Subcutaneous adipose tissue (tissue), 4 donors: ENCODE data around the gene NME3. TPM values are rescaled to one million over a fixed set of nuclear protein-coding genes. Genes with fewer than 3 reads are reported as not detected.

Experiments
- small RNA-seq: library from RNA; depleted of rRNA; stranded (forward); fragments of <200 nt; gene quantifications from one replicate; pipeline ENCODE3, GENCODE V24; 2016
- total RNA-seq, 4 donors: library from RNA; depleted of rRNA; stranded (reverse); fragments of >200 nt; gene quantifications; one replicate each; pipeline ENCODE4 v1.1.0, GENCODE V29; 2016
- TF ChIP-seq, protein P1 (sequence below): fragments of 450-650 bp; IDR thresholded peaks from one replicate; pipeline ENCODE4 v1.5.1; 2016; ENCODE audit warnings: low read depth, mild to moderate bottlenecking, control low read depth, antibody characterized with exemption, moderate library complexity

The NME3 gene
- total RNA-seq, 4 donors from 2014 or later: 34.1 to 102 (median 62.8) TPM

GRCh38 chr16:1723450-1724147 lies 47.7 kb downstream of the NME3 start:
- TF ChIP-seq, protein P1, sequence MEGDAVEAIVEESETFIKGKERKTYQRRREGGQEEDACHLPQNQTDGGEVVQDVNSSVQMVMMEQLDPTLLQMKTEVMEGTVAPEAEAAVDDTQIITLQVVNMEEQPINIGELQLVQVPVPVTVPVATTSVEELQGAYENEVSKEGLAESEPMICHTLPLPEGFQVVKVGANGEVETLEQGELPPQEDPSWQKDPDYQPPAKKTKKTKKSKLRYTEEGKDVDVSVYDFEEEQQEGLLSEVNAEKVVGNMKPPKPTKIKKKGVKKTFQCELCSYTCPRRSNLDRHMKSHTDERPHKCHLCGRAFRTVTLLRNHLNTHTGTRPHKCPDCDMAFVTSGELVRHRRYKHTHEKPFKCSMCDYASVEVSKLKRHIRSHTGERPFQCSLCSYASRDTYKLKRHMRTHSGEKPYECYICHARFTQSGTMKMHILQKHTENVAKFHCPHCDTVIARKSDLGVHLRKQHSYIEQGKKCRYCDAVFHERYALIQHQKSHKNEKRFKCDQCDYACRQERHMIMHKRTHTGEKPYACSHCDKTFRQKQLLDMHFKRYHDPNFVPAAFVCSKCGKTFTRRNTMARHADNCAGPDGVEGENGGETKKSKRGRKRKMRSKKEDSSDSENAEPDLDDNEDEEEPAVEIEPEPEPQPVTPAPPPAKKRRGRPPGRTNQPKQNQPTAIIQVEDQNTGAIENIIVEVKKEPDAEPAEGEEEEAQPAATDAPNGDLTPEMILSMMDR: no peak

DNA sequence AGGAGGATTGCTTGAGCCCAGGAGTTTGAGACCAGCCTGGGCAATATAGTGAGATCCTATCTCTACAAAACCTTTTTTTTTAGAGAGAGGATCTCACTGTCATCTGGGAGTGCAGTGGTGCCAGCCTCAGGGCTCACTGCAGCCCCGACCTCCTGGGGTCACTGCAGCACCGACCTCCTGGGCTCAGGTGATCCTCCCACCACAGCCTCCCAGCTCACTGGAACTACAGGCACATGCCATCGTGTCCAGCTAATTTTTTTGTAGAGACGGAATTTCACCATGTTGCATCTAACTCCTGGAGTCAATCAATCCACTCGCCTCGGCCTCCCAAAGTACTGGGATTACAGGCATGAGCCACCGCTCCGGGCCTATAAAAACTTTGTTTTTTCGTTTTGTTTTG lies 50.0 kb downstream of the NME3 start:
- TF ChIP-seq, protein P1: no peak

Small RNAs within 50 kb of the gene (small RNA-seq; reads per million reads assigned to genes)
- 0.97 reads per million for gene MIR3177

Other genes with a start within 250 kb of the NME3 start
- gene TMEM204, start 237.9 kb downstream of the NME3 start, total RNA-seq: 10 to 100 TPM; 14.1 to 87.6 (median 24.6) TPM
- 10 to 100 TPM in 3 of 4 donors, 1 to 10 TPM in 1; 6.5 to 20.5 (median 16.6) TPM for gene IFT140, start 159.5 kb downstream of the NME3 start, total RNA-seq
- 10 to 100 TPM in 1 of 4 donors, 1 to 10 TPM in 3; 6.8 to 13.9 (median 8.7) TPM for gene CRAMP1, start 159.2 kb downstream of the NME3 start, total RNA-seq
- 10 to 100 TPM; 13.2 to 26.4 (median 16.7) TPM for gene JPT2, start 93.3 kb downstream of the NME3 start, total RNA-seq
- gene MAPK8IP3, start 65.3 kb downstream of the NME3 start, total RNA-seq: 10 to 100 TPM; 15.8 to 92.1 (median 39.0) TPM
- 10 to 100 TPM in 1 of 4 donors, 1 to 10 TPM in 3; 2.3 to 13.8 (median 5.2) TPM for gene EME2, start 1.3 kb upstream of the NME3 start, total RNA-seq
- 10 to 100 TPM; 34.1 to 62.4 (median 57.2) TPM for gene MRPS34, start 1.6 kb upstream of the NME3 start, total RNA-seq
- 100 to 1,000 TPM in 1 of 4 donors, 10 to 100 TPM in 3; 14.7 to 102 (median 64.5) TPM for gene SPSB3, start 11.0 kb upstream of the NME3 start, total RNA-seq
- 10 to 100 TPM; 17.0 to 77.2 (median 49.7) TPM for gene NUBP2, start 11.4 kb upstream of the NME3 start, total RNA-seq
- gene IGFALS, start 22.2 kb upstream of the NME3 start, total RNA-seq: under 1 TPM in 1 of 4 donors, not detected in 3; 0.66 TPM
- 100 to 1,000 TPM in 2 of 4 donors, 10 to 100 TPM in 2; 50.4 to 121 (median 108) TPM for gene HAGH, start 55.3 kb upstream of the NME3 start, total RNA-seq
- 10 to 100 TPM; 25.4 to 42.0 (median 30.8) TPM for gene FAHD1, start 55.7 kb upstream of the NME3 start, total RNA-seq
- not detected for gene MEIOB, start 100.6 kb upstream of the NME3 start, total RNA-seq
- not detected for gene HS3ST6, start 146.9 kb upstream of the NME3 start, total RNA-seq
- 10 to 100 TPM; 11.2 to 30.0 (median 18.1) TPM for gene MSRB1, start 171.7 kb upstream of the NME3 start, total RNA-seq
- not detected for gene RPL3L, start 183.1 kb upstream of the NME3 start, total RNA-seq
- 100 to 1,000 TPM; 120 to 198 (median 186) TPM for gene NDUFB10, start 188.0 kb upstream of the NME3 start, total RNA-seq
- 1,000 to 10,000 TPM; 1,492 to 1,850 (median 1,797) TPM for gene RPS2, start 193.3 kb upstream of the NME3 start, total RNA-seq
- gene RNF151, start 195.3 kb upstream of the NME3 start, total RNA-seq: not detected
- gene TBL3, start 200.5 kb upstream of the NME3 start, total RNA-seq: 10 to 100 TPM; 20.9 to 30.6 (median 26.6) TPM
- not detected for gene NOXO1, start 209.9 kb upstream of the NME3 start, total RNA-seq
- 10 to 100 TPM in 3 of 4 donors, 1 to 10 TPM in 1; 9.1 to 17.4 (median 16.1) TPM for gene GFER, start 212.7 kb upstream of the NME3 start, total RNA-seq
- not detected for gene SYNGR3, start 218.4 kb upstream of the NME3 start, total RNA-seq
- gene ZNF598, start 238.3 kb upstream of the NME3 start, total RNA-seq: 10 to 100 TPM; 13.9 to 45.0 (median 15.0) TPM
- gene NPW, start 248.2 kb upstream of the NME3 start, total RNA-seq: not detected